ENCODE measurements around the gene SIRT3. TPM values are rescaled to one million over a fixed set of nuclear protein-coding genes. Genes with fewer than 3 reads are reported as not detected.

The SIRT3 gene
- total RNA-seq, 1 donor from 2014 or later = 17.6 TPM

- ATAC-seq (no peak), DNase-seq (no peak)
- H3K27ac ChIP-seq = no peak overlapping the region
- intact Hi-C loops (cut with DNase I) = no loop called here
- peaks cover 21% of the 10 kb centered on the region for H3K36me3 ChIP-seq
- H3K4me3 ChIP-seq = no peak overlapping the region
- peaks cover 18% of the 10 kb centered on the region for H3K4me1 ChIP-seq
- no peaks in the 10 kb centered on the region for H3K9me3 ChIP-seq
- TF ChIP-seq CTCF (IDR thresholded peaks at IDR 0.05) = no peak
- H3K27me3 ChIP-seq (ENCODE audit: low read depth) = no peaks in the 10 kb centered on the region
Measured at GRCh38 chr11:232783-233565, 3.2 kb downstream of the SIRT3 start.

GRCh38 chr11:230431-230830 is 5.7 kb downstream of the SIRT3 start:
- DNase-seq = no peak
- intact Hi-C loops (cut with DNase I) = no loop called here

GRCh38 chr11:227824-228379 is 8.2 kb downstream of the SIRT3 start:
- TF ChIP-seq CTCF (IDR thresholded peaks at IDR 0.05) = no peak
- Histone ChIP-seq H3K27me3 (ENCODE audit: low read depth) (no peaks in the 10 kb centered on the region), H3K4me1 (peaks cover 5% of the 10 kb centered on the region), H3K36me3 (peaks cover 21% of the 10 kb centered on the region), H3K27ac (no peak overlapping the region), H3K4me3 (no peak overlapping the region), H3K9me3 (no peaks in the 10 kb centered on the region)
- ATAC-seq = no peak
- no peak for DNase-seq
- intact Hi-C loops (cut with DNase I) = no loop called here

More at GRCh38 chr11:230431-230830, 5.7 kb downstream of the SIRT3 start:
- H3K4me1 ChIP-seq = peaks cover 14% of the 10 kb centered on the region
- H3K9me3 ChIP-seq = no peaks in the 10 kb centered on the region
- H3K36me3 ChIP-seq = peaks cover 21% of the 10 kb centered on the region
- no peak overlapping the region for H3K4me3 ChIP-seq
- no peak overlapping the region for H3K27ac ChIP-seq
- TF ChIP-seq CTCF (IDR thresholded peaks at IDR 0.05) = no peak
- H3K27me3 ChIP-seq (ENCODE audit: low read depth) = no peaks in the 10 kb centered on the region
- no peak for ATAC-seq

GRCh38 chr11:225734-226453 is 10.2 kb downstream of the SIRT3 start:
- Histone ChIP-seq H3K4me3 (no peak overlapping the region), H3K27ac (peak overlapping the region; percentile 47), H3K4me1 (peaks cover 5% of the 10 kb centered on the region), H3K9me3 (no peaks in the 10 kb centered on the region), H3K36me3 (peaks cover 32% of the 10 kb centered on the region), H3K27me3 (ENCODE audit: low read depth) (no peaks in the 10 kb centered on the region)
- DNase-seq (no peak), ATAC-seq (peak; percentile 84 to 95)
- no peak for TF ChIP-seq CTCF (IDR thresholded peaks at IDR 0.05)
- intact Hi-C loops (cut with DNase I) = no loop called here

- no peak overlapping the region for H3K27ac ChIP-seq
- intact Hi-C loops (cut with DNase I) = no loop called here
- TF ChIP-seq CTCF (IDR thresholded peaks at IDR 0.05) = no peak
- H3K4me1 ChIP-seq = peaks cover 5% of the 10 kb centered on the region
- H3K4me3 ChIP-seq = no peak overlapping the region
- no peaks in the 10 kb centered on the region for H3K27me3 ChIP-seq (ENCODE audit: low read depth)
- no peak for DNase-seq
- ATAC-seq = no peak
- H3K36me3 ChIP-seq = peaks cover 24% of the 10 kb centered on the region
- H3K9me3 ChIP-seq = no peaks in the 10 kb centered on the region
Measured at GRCh38 chr11:224424-224823, 11.7 kb downstream of the SIRT3 start.

Data from lower lobe of right lung (tissue), 2 donors.